Right lobe of liver (tissue), 6 donors: ENCODE data around the gene VSTM2L. TPM values are rescaled to one million over a fixed set of nuclear protein-coding genes. Genes with fewer than 3 reads are reported as not detected.

Experiments used
- ATAC-seq, 4 donors: fragments of 200-7000 bp; cut with Tn5 transposase; one replicate each; pipeline ENCODE4 v1.9.1; 2020; ENCODE audit warnings: mild to moderate bottlenecking in 4 of 4, moderate library complexity in 4 of 4
- DNase-seq, 3 donors: peaks; one replicate each; pipeline ENCODE4 v3.0.0-alpha.2; 2020
- H3K27ac ChIP-seq, 3 donors: fragments of 200-600 bp; one replicate each; pipeline ENCODE4 v1.8.0; 2022
- H3K27me3 ChIP-seq, 2 donors: fragments of 200-600 bp; one replicate each; pipeline ENCODE4 v1.8.0; 2022
- H3K36me3 ChIP-seq, 4 donors: fragments of 200-600 bp; sonication (generic) in 1 of 4; one replicate each; pipeline versions ENCODE4 v1.5.1 to v1.8.0; 2017 to 2022; ENCODE audit warnings: control low read depth in 1 of 4
- H3K4me1 ChIP-seq, 4 donors: fragments of 200-600 bp; sonication (generic) in 1 of 4; one replicate each; pipeline versions ENCODE4 v1.5.1 to v1.8.0; 2017 to 2022; ENCODE audit warnings: control low read depth in 1 of 4
- H3K4me3 ChIP-seq, 3 donors: fragments of 200-600 bp; one replicate each; pipeline ENCODE4 v1.8.0; 2022
- H3K9me3 ChIP-seq, 4 donors: fragments of 200-600 bp; sonication (generic) in 1 of 4; one replicate each; pipeline versions ENCODE4 v1.5.1 to v1.8.0; 2017 to 2022; ENCODE audit warnings: control low read depth in 1 of 4
- POLR2A ChIP-seq: fragments of 450-650 bp; IDR thresholded peaks from one replicate; pipeline ENCODE4 v1.6.1; 2017; ENCODE audit warnings: antibody characterized with exemption, mild to moderate bottlenecking
- WGBS: methylation state at CpG from one replicate; pipeline ENCODE4 v1.1.6; 2018; ENCODE audit warnings: low coverage, low lambda C conversion rate; ENCODE audit not compliant: insufficient coverage; ENCODE audit errors: missing lambda C conversion rate; 5-methylcytosine and 5-hydroxymethylcytosine counted together
- intact Hi-C, 2 donors: fragments of 100-400 bp; cut with DNase I; formaldehyde crosslinking; loops; one replicate each; pipeline versions ENCODE4 v1.11.2 to v1.14.1; 2022
- total RNA-seq, 6 experiments: library from RNA; depleted of rRNA in 2 of 6; stranded (reverse); fragments of >200 nt in 2 of 6; fragmentation: NEBNext Ultra II Directional in 3 of 6; extraction: Animal tissue kit (Norgen Biotek cat#: 25700) in 3 of 6; gene quantifications; one replicate each; pipeline versions ENCODE4 v1.1.0 to v1.2.4, GENCODE V29; 2016 to 2023
- TF ChIP-seq, protein P1 (sequence below), 4 donors: fragments of 200-600 bp in 3 of 4; fragments of 450-650 bp in 1 of 4; IDR thresholded peaks; one replicate each; pipeline versions ENCODE4 v1.5.1 to v1.8.0; 2016 to 2022; ENCODE audit warnings: antibody characterized with exemption in 4 of 4, mild to moderate bottlenecking in 2 of 4
- donor health status: DM: no; HTN: yes; CAD: no.
- donor health status: DM: no; HTN: no; CAD: no.
- donor health status: DM: no; HTN: no; CAD: no.
- donor health status: DM: no; HTN: yes; CAD: no.
- donor health status: DM: no; HTN: yes; CAD: no.

VSTM2L gene
- total RNA-seq, 6 experiments from 2014 or later, result 0.56 to 10.7 (median 1.8) TPM

DNA sequence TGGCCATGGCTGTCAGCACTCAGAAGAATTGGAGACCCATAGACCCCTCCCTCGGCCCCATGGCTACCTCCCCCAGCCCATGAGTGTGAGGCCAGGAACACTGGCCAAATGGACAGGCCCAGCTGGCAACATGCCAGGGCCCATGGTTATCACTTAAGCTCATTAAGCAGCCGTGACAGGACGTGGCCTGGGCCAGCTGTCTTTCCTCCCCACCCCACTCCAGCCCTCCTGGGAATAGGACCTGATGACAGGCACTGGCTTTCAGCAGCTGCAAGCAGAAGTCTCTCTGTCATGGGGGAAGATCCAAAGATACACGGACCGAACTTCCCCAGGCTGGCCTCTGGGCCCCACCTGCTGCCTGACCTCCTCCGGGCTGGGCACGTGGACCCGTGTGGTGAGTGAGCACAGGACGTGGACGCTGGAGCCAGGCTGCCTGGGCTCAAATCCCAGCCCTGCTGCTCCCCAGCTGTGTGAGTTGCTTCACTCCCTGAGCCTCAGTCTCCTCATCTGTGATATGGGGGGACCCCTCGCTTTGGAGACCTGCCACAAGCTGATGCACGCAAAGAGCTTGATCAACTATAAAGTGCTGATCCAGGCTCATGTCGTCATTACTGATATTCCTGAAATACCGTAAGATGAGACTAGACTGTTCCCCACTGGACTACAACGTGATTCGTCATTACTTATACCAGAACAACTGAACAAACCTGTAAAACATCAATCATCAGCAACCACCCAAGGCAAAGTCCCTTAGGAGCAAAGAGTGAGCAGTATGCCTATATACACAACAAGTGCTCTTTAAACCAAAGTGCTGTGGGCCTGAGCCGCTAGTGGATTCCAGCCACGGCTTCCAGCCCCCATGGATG is 22.0 kb upstream of the VSTM2L start:
- no peak for TF ChIP-seq POLR2A
- ATAC-seq, result peak; percentile 13 to 28 (median 16)
- intact Hi-C loops, result no loop called here
- H3K4me3 ChIP-seq, result no peak overlapping the region
- peak in 2 of 3 donors; percentile 45 to 60 for DNase-seq
- no peaks in the 10 kb centered on the region for H3K36me3 ChIP-seq
- no peaks in the 10 kb centered on the region for H3K27me3 ChIP-seq
- WGBS, result 55% methylated on average over 12 of the region's 18 CpGs
- H3K4me1 ChIP-seq, result no peaks in the 10 kb centered on the region
- no peak overlapping the region for H3K27ac ChIP-seq
- no peaks in the 10 kb centered on the region for H3K9me3 ChIP-seq

DNA sequence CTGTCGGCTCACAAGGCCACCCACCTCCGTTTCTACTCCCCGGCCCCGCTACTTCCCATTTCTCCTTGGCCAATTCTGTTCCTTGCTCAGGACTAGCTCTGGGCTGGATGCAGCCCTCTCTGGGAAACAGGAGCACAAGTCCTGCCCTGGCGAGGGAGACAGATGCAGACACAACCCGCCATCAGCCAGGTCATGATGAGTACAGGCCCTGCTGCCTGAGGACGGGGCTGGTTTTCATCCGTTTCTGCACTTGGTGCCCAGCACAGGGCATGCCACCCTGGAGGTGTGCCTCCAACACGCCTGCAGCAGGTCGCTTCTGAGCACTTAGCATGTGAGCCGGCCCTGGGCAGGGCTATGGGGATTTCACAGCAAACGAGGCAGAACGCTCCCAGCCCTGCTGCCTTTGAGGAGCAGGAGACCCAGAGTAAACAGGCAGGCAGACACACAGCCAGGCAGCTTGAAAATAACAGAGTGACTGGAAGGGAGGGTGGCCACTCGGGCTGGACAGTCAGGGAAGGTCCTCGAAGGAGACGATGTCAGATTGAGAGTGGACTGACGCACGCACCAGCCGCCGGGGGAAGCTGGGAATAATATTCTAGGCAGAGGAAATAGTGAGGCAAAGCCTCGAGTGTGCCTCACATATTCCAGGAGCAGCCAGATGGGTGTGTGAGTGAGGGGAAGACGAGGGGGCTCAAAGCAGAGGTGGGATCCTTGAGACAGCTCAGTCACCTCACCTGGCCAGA is 21.2 kb upstream of the VSTM2L start:
- intact Hi-C loops, result no loop called here
- peaks cover 0 to 5% (median 0%) of the 10 kb centered on the region in 4 donors for H3K4me1 ChIP-seq
- TF ChIP-seq POLR2A, result no peak
- TF ChIP-seq, protein P1, sequence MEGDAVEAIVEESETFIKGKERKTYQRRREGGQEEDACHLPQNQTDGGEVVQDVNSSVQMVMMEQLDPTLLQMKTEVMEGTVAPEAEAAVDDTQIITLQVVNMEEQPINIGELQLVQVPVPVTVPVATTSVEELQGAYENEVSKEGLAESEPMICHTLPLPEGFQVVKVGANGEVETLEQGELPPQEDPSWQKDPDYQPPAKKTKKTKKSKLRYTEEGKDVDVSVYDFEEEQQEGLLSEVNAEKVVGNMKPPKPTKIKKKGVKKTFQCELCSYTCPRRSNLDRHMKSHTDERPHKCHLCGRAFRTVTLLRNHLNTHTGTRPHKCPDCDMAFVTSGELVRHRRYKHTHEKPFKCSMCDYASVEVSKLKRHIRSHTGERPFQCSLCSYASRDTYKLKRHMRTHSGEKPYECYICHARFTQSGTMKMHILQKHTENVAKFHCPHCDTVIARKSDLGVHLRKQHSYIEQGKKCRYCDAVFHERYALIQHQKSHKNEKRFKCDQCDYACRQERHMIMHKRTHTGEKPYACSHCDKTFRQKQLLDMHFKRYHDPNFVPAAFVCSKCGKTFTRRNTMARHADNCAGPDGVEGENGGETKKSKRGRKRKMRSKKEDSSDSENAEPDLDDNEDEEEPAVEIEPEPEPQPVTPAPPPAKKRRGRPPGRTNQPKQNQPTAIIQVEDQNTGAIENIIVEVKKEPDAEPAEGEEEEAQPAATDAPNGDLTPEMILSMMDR (IDR thresholded peaks at IDR 0.05), result no peak
- ATAC-seq (no peak), DNase-seq (no peak)
- no peak overlapping the region for H3K4me3 ChIP-seq
- H3K27me3 ChIP-seq, result no peaks in the 10 kb centered on the region
- WGBS, result 75% methylated on average over 13 of the region's 22 CpGs
- H3K36me3 ChIP-seq, result no peaks in the 10 kb centered on the region
- no peak overlapping the region for H3K27ac ChIP-seq
- H3K9me3 ChIP-seq, result no peaks in the 10 kb centered on the region

- H3K9me3 ChIP-seq, result no peaks in the 10 kb centered on the region
- intact Hi-C loops, result no loop called here
- H3K36me3 ChIP-seq, result no peaks in the 10 kb centered on the region
- no peaks in the 10 kb centered on the region for H3K27me3 ChIP-seq
- H3K27ac ChIP-seq, result no peak overlapping the region
- TF ChIP-seq, protein P1 (IDR thresholded peaks at IDR 0.05), result no peak
- TF ChIP-seq POLR2A, result no peak
- ATAC-seq (no peak), DNase-seq (no peak)
- H3K4me3 ChIP-seq, result no peak overlapping the region
- peaks cover 0 to 6% (median 0%) of the 10 kb centered on the region in 4 donors for H3K4me1 ChIP-seq
- 68% methylated on average over 12 of the region's 16 CpGs for WGBS
Measured at GRCh38 chr20:37882961-37883712, 19.8 kb upstream of the VSTM2L start.

- Histone ChIP-seq H3K9me3 (no peaks in the 10 kb centered on the region), H3K4me3 (no peak overlapping the region), H3K4me1 (peaks cover 0 to 6% (median 0%) of the 10 kb centered on the region in 4 donors), H3K36me3 (no peaks in the 10 kb centered on the region), H3K27ac (no peak overlapping the region), H3K27me3 (no peaks in the 10 kb centered on the region)
- WGBS, result 92% methylated on average over 8 of the region's 8 CpGs
- TF ChIP-seq, protein P1 (IDR thresholded peaks at IDR 0.05), result no peak
- TF ChIP-seq POLR2A, result no peak
- intact Hi-C loops, result no loop called here
- DNase-seq (no peak), ATAC-seq (no peak)
Measured at GRCh38 chr20:37885042-37885441, 17.9 kb upstream of the VSTM2L start.
